ENCODE data around the gene ADCK2.
"Not testable (repeated sequence)": the region's sequence is repeated elsewhere in the genome, so short reads cannot be mapped to it uniquely, and the experiment has no call there.

The ADCK2 gene

DNA sequence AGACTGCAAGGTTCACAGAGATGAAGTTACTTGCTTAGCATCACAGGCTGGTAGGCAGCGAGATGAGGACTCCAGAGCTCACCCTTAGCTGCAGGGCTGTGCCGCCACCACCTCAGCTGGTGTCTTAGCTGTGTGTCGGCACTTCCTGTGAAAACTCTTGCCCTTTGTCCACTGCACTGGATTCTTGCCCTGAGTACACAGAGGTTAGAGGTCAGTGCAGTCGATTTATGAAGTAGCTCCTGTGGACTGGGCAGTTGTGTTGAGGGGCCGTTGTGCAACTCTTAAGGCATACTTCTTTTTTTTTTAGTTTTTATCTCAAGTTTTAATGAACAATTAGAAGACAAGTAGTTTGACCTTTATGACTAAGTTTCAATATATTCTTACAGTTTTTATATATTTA lies 34.4 kb downstream of the ADCK2 start:
- DNase-seq (ENCODE audit: low read depth): no peak
- no peak for TF ChIP-seq CTCF (IDR thresholded peaks at IDR 0.05; ENCODE audit: insufficient read depth, low read depth, low read length, missing control alignments)
- no peak overlapping the region for H3K4me3 ChIP-seq (ENCODE audit: low read depth, low read length)

DNA sequence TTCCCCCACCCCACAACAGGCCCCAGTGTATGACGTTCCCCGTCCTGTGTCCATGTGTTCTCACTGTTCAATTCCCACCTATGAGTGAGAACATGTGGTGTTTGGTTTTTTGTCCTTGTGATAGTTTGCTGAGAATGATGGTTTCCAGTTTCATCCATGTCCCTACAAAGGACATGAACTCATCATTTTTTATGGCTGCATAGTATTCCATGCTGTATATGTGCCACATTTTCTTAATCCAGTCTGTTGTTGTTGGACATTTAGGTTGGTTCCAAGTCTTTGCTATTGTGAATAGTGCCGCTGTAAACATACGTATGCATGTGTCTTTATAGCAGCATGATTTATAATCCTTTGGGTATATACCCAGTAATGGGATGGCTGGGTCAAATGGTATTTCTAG lies 36.0 kb downstream of the ADCK2 start:
- DNase-seq (ENCODE audit: low read depth); H3K4me3 ChIP-seq (ENCODE audit: low read depth, low read length): not testable (repeated sequence)

GRCh38 chr7:140712392-140712791 lies 39.6 kb downstream of the ADCK2 start:
- not testable (repeated sequence) for DNase-seq (ENCODE audit: low read depth); H3K4me3 ChIP-seq (ENCODE audit: low read depth, low read length)

- no peak for DNase-seq (ENCODE audit: low read depth)
- no peak overlapping the region for H3K4me3 ChIP-seq (ENCODE audit: low read depth, low read length)
- TF ChIP-seq CTCF (IDR thresholded peaks at IDR 0.05; ENCODE audit: insufficient read depth, low read depth, low read length, missing control alignments): no peak
Measured at GRCh38 chr7:140714331-140715040, 41.7 kb downstream of the ADCK2 start.

DNA sequence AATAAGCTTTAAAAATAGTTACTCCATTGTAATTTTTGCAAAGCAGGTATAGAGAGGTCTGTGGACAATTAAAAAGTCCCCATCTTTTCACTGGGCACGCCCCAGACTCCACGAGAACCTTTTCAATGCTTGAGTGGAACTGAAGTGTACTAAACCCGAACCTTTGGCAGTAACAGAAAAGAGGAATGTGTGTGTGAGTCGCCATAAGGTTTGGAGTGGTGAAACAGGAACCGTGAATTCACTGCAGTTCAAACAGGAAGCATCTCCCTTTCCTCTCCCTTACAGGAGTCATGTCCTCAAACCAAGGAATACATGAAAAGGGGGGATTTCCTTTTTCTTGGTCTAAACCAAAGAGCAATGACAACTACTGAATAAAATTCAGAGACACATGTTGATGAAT lies 47.0 kb downstream of the ADCK2 start:
- TF ChIP-seq CTCF (IDR thresholded peaks at IDR 0.05; ENCODE audit: insufficient read depth, low read depth, low read length, missing control alignments): no peak
- no peak for DNase-seq (ENCODE audit: low read depth)

GRCh38 chr7:140722254-140722653 lies 49.5 kb downstream of the ADCK2 start:
- no peak for DNase-seq (ENCODE audit: low read depth)
- H3K4me3 ChIP-seq (ENCODE audit: low read depth, low read length): no peak overlapping the region
- no peak for TF ChIP-seq CTCF (IDR thresholded peaks at IDR 0.05; ENCODE audit: insufficient read depth, low read depth, low read length, missing control alignments)

More for the DNA sequence above, 47.0 kb downstream of the ADCK2 start:
- no peak overlapping the region for H3K4me3 ChIP-seq (ENCODE audit: low read depth, low read length)

- H3K4me3 ChIP-seq (ENCODE audit: low read depth, low read length): no peak overlapping the region
- no peak for DNase-seq (ENCODE audit: low read depth)
- no peak for TF ChIP-seq CTCF (IDR thresholded peaks at IDR 0.05; ENCODE audit: insufficient read depth, low read depth, low read length, missing control alignments)
Measured at GRCh38 chr7:140723006-140723405, 50.3 kb downstream of the ADCK2 start.

DNA sequence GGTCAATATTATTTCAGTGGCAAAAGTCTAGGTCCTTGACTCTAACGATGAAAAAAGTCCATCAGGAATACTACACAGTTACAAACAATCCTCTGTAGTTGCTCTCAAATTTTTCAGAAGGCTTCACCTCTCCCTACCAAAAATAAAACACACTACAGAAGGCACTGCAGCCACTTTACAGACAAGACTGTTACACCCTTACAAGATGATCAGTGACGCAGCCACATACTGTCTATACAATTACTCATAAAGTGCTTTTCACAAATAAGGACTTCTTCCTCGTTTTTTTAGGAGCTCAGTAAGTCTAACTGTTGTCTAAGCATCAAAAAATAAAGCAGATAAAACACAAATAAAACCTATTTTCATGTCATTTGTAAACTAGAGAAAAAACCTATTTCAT lies 50.8 kb downstream of the ADCK2 start:
- no peak for DNase-seq (ENCODE audit: low read depth)
- H3K4me3 ChIP-seq (ENCODE audit: low read depth, low read length): no peak overlapping the region
- TF ChIP-seq CTCF (IDR thresholded peaks at IDR 0.05; ENCODE audit: insufficient read depth, low read depth, low read length, missing control alignments): no peak
